Activated CD8-positive, alpha-beta memory T cell treated with anti-CD3 and anti-CD28 coated beads, Interleukin-2, amount 50 U/mL, for 24 hours (primary cell): Measurements from ENCODE around the gene NKAIN2.

Source experiments
- DNase-seq: peaks from one replicate; pipeline ENCODE4 v3.0.0-alpha.2; 2020; ENCODE audit errors: extremely low read depth

Gene NKAIN2

DNA sequence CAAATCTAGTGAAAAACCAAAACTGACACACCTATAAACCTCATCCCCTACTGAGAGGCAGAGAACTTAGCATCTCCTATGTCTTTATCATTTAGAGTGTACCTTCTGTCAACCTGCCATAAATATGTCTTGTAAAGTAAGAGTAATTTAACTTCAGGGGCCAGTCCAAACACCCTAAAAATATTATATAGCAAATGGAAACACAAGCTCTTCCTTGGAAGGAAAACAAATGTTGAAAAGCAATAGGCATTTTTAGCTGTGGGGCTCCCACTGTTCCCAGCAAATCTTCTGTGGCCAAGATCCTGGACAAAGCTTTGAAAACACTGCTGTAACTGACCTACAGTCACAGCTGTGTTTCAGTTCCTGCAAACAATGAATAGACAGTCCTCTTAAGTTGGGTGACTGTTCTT is 1018.5 kb downstream of the NKAIN2 start:
- no peak for DNase-seq

DNA sequence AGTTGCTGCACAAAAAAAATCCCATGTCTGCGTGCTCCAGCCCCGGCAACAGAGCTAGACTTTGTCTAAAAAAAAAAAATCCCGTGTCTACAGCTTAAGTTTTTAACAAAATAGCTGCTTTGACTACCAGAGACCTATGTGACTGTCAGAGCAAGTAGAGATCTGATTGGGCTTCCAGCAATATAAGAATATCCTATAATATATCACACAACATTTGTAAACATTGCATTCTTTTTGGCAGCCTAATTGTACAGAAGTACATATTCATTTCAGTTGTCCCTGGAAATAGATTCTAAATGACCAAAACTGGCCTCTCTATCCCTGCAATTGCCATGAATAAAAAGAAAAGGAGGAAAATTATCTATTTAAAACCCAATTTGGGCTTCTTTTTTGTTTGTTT is 1019.1 kb downstream of the NKAIN2 start:
- DNase-seq = no peak

DNA sequence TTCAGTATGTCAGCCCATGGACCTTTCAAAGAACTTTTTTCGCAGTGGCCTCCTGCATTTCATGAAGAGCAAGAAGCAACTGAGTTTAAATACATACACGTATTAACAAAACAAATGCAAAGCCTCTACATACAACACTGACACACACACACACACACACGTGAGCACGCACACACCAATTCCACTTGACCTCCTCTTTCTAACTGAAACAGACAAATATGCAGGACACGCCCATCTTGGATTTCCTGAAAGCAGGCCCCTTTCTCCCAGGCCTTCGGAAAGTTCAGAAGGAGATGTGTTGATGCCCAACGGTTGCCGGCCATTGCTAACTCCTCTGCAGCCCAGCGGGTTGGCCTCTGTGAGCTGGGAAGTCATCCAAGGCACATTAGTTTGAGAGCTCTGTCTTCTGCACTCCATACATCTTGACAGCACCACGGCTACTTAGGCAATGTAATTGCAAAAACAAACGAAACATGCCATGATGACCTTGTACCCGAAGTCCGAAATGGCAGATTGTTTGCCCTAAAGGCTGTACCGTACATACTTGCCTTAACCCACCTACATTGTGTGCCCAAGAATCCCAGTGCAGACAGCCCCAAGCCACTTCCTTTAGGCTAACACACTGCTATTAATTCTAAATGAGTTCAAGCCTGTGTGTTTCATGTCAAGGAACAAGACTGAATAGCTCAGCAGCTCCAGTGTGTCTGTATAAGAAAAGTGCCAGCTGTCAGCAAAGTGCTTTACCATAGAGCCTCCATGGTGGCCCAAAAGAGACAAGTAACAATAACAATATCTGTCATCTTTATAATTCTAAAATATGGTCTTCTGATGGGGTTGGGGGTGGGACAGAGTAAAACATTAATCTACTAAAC is 1019.8 kb downstream of the NKAIN2 start:
- no peak for DNase-seq

DNA sequence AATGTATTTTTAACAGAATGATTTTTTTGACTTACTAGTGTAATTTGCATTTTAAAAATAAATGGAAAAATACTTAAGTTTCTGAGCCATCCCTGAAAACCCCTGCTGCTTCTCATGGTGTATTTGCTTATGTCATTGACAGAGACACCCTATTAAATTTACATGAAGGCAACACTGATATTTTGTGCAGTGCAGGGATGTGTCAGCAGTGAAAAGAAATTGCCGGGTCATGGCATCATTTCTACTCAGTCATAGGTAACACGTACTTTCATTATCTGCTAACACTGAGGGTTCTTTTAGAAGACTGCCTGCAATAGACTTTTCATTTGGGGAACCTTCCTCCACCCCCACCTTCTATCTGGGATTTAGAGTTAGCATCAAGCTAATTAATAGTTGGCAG is 1021.9 kb downstream of the NKAIN2 start:
- no peak for DNase-seq

DNA sequence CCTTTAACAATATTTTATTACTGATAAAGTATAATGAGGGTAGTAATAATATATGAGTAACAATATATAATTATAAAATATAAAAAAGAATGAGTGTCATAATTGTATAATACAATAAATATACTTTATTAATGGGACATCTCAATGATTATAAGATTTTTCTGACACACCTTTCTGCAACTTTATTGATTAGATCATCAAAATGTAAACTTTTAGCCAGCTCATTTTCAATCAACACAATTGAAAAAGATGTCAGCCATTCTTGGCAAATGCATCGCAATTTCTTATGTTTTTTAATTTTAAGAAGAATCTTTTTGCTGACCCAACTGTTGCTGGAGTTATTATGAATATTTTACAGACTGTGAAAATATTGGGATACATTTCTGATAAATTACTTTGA is 1026.2 kb downstream of the NKAIN2 start:
- no peak for DNase-seq

DNA sequence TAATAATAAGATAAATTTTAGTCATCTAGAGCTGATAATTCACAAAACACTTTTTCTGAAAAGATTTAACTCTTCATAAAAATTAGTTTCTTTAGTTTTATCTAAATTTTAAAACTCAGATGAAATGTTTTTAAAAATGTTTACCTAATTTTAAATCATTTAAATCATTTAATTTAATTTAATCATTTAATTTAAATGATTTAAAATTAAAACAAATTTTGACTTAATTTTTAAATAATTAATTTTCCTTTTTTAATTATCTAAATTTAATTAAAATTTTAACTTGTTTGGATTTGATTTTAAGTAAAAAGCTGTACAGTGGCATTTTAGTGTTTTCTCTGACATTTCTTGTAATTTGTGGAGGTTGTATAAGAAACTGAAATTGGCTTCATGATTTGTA is 1026.8 kb downstream of the NKAIN2 start:
- no peak for DNase-seq

DNA sequence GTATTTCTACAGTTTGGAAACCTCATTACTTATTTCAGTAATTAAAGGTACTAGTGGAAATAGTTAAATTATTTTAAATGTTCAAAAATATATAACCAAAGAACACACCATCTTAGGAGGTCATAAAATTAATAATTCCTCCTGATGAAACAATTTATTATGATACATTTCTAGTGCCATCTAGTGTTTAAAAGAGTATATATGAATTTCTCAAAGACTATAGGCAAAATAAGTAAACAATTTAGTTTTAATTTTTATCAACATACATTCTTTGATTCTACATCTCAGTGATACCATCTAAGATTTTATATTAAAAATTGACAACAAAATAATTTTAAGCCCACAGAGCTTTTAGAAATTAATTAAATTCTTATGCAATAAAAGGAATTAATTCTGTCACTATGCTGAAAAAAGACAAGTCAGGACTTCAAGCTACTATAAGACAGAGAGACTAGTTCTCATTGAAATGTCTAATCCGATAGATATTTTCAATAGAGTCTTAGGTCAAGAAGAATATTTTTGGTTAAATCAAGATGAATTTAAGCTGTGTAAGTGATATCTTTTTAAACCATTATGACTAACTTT is 1050.8 kb downstream of the NKAIN2 start:
- no peak for DNase-seq

DNA sequence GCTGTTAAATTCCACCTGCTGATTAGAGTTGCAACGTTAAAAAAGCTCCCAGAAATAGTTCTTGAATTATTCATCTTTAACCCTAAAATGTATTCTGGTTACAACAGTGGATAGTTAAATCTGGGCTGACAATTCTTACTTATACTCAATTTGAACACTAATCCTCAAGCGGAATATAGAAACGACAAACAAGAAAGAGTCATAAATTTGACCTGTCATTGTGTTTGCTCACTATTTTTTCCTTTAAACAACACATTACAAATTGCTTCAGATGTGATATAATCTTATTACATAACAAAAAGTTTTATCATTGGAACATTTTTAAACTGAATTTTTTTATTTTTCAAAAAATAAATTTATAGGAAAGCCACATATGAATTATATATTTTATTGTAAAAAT is 1054.1 kb downstream of the NKAIN2 start:
- DNase-seq = no peak

DNA sequence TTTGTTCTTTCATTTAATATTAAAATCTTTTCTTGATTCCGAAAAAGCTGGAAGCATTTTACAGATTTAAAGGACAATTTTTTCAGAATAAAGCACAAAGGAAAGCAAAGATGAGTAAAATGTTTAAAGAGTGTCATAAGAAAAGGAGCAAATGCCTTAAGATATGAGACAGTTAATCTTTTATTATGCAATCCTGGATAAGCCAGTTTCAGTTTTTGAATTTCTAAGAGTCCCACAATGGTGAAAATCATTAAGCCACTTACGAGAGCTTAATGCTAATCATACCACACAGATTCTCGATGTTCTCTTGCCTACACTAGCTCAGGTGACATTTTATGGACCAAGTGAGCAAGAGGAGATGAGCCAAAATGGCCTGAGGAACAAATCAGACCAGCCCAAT is 1054.9 kb downstream of the NKAIN2 start:
- DNase-seq = no peak

DNA sequence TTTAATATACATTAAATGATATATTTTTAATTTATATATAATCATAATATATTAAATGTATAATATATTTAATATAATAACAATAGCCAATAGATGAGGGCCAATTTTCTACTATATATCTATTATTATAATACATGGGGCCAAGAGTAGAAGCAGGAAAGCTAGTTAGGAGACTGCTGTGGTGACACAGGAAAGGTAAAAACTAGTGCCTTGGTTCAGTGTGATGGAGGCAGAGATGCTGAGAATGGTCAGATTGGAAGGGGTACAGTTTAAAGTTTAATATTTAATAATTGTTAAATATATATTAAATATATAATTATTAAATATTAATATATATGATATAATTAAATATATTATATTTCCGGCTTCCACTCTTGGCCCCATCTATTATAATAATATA is 1055.7 kb downstream of the NKAIN2 start:
- no peak for DNase-seq

DNA sequence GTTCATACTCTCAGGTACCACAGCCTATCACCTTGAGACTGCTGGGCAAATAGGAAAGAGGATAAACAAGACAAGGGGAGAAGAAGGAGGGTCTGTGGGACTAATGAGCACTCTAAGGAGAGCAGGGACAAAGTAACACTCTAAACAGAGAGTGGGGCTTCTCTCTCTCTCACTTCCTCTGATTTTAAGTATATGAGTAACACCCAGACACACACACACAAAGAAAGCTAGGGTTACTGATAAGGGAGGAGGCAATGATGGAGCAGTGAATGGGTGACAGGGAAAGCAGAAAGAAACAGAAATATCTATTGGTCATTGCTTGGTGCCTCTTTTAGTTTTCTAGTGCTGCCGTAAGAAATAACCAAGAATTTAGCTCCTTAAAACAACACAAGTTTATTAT is 1062.4 kb downstream of the NKAIN2 start:
- DNase-seq = no peak

DNA sequence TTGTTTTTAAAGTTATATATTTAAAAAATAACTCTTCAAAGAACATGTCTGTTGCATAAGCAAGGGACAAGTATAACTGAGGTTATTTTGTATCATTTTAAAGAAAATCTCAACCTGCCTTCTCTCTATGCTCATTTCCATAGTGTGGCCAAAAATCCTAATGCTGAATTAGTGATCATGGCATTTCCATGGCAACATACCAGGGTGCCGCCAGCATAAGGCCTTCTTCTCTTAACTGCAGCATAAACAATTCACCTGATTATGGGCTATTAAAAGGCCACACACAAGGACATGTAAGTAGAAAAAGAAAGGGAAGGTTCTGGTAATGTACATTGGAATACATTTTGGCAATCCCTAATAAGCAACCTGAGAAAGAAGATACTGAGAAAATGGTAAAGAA is 1063.5 kb downstream of the NKAIN2 start:
- DNase-seq = no peak

DNA sequence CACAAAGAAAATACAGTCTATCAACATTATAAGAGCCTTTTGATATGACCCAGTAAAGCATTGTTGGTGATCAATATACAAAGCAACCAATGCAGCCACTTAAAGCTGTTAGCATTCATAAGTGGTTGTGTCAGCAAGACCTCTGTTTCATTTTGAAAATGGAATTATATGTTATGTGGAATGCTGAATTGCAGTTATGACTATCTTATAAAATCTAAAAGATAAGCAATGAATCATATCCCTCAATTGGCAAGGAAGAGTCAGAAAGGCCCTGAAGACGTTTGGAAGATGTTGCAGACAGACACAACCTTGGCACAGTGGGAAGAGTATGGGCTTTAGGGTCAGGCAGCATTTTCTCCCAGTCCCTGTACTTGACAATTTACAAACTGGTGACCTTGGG is 1064.8 kb downstream of the NKAIN2 start:
- DNase-seq = no peak

DNA sequence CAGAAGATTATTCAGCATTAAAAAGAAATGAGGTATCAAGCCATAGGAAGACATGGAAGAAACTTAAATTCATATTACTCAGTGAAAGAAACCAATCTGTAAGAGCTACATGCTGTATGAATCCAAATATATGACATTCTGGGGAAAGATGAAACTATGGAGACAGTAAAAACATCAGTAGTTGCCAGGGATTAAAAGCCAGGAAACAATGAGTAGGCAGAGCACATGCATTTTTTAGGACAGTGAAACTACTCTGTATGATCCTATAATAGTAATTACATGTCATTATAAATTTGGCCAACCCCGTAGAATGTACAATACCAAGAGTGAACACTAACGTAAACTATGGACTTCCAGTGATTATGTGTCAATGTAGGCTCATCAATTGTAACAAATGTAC is 1065.8 kb downstream of the NKAIN2 start:
- no peak for DNase-seq

DNA sequence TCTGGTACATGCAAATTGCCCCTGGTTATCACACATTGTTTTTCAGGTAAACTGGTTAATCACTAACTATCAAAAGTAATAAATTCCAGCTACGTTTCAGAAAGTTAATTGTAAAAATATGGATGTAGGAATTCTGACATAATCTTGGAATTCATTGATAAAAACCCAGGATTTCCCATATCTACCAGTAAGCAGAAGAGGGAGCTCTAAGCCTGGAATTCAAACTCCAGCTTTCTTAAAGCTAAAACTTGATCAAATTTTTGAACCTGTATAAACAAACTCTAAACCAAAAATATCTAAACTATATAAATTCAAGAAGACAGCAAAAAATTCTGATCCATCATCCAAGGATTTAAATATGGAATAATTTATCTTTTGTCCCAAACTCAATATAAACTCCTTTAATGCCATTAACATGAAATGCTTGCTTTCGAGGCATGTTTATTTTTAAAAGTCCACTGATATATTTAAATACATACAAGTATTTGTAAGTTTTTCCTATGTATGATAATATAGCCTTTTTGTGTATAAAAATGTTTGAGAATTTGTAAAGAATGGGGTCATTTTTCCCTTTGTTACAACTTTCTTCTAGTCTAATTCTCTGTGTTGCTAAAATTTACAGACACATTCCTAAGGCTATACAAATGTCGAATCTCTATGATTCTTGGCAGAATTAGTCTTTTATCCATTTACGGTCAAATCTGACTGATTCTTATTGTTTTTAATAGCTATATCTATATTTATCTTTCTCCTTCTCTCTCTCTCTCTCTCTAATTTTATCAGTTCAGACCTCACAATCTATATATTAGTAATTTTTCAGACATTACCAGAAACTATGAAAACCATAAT is 1067.2 kb downstream of the NKAIN2 start:
- no peak for DNase-seq

DNA sequence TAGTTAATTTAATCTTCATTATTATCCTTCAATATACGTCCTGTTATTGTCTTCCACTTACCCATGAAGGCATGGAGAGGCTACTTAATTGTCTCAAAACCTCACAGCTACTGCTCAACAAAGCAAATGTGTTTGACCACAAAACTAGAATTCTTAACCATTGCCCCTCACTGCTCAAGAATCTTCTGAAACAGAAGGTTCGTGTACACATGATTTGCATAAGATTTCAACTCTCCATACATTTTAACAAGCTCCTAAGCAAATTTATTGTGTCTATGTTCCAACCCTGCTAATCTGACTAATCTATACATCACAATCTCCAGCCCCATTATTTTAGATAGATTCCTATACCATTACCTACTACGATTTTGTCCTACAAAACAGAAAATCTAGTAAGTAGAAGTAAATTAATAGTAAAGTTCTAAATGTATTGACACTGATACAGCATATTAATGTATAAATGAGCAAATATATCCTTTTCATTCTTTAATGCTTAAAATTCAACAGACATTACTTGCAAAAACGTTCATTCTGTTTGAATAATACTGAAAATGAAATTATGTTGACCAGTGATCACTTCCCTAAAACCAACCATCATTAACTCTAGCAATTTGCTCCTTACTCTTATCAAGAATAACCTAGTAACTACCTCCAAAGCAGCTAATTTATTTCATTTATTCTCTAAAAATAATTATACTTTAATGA is 1068.8 kb downstream of the NKAIN2 start:
- DNase-seq = no peak

DNA sequence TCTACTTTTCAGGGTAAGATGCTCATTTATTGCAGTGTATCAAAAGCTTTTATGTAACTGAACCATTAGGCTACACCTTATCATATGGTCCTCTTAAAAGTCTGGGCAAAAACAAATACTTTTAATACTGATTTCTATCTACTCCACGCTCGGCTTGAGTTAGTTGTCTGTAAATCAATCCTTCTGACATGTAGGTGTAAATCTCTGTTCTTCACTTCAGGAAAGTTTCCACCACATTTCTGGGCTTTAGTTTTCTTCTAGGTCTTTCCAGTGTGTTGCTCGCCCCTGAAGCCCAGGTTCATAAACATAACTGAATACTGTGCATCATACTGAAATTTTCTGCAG is 1069.4 kb downstream of the NKAIN2 start:
- DNase-seq = no peak
